Cardiac muscle cell (in vitro differentiated cells and primary cell): ENCODE data around the gene PRMT2. TPM values are rescaled to one million over a fixed set of nuclear protein-coding genes. Genes with fewer than 3 reads are reported as not detected.

ENCODE experiments used
- DNase-seq, 2 donors: peaks; one replicate each; pipeline versions ENCODE4 v3.0.0 to v3.0.0-alpha.2; 2010 to 2017; ENCODE audit warnings: low read depth in 1 of 2, low spot score in 1 of 2
- H3K27ac ChIP-seq: fragments of 200-600 bp; sonication (generic); 2 replicates; pipeline ENCODE4 v1.5.1; 2016
- H3K27me3 ChIP-seq: fragments of 200-600 bp; sonication (generic); 2 replicates; pipeline ENCODE4 v1.6.0; 2016; ENCODE audit warnings: control low read depth
- H3K36me3 ChIP-seq: fragments of 200-600 bp; sonication (generic); 2 replicates; pipeline ENCODE4 v1.5.1; 2016; ENCODE audit warnings: control low read depth
- H3K4me1 ChIP-seq: fragments of 200-600 bp; sonication (generic); 2 replicates; pipeline ENCODE4 v1.8.1; 2017; ENCODE audit warnings: low read depth, mild to moderate bottlenecking, mixed run types
- H3K4me3 ChIP-seq: fragments of 200-600 bp; sonication (generic); 2 replicates; pipeline ENCODE4 v1.5.1; 2016; ENCODE audit warnings: mild to moderate bottlenecking
- H3K9me3 ChIP-seq: fragments of 200-600 bp; sonication (generic); 2 replicates; pipeline ENCODE4 v1.5.1; 2017; ENCODE audit warnings: low read depth, mild to moderate bottlenecking, control low read depth
- CTCF ChIP-seq: IDR thresholded peaks from 2 replicates; pipeline ENCODE4 v1.5.1; 2012; ENCODE audit warnings: low read depth, mild to moderate bottlenecking, low read length
- polyA plus RNA-seq: library from polyadenylated mRNA; unstranded; fragments of >200 nt; fragmentation: Nextera tagmentation; extraction: Ambion mirVana; gene quantifications from 2 replicates; pipeline ENCODE4 v1.2.1, GENCODE V29; 2016
- total RNA-seq: library from RNA; depleted of rRNA; stranded (reverse); fragments of >200 nt; gene quantifications from 2 replicates; pipeline ENCODE4 v1.2.3, GENCODE V29; 2016

The PRMT2 gene
- total and polyA plus RNA-seq, 2 experiments from 2014 or later: 90.5 to 140 TPM

DNA sequence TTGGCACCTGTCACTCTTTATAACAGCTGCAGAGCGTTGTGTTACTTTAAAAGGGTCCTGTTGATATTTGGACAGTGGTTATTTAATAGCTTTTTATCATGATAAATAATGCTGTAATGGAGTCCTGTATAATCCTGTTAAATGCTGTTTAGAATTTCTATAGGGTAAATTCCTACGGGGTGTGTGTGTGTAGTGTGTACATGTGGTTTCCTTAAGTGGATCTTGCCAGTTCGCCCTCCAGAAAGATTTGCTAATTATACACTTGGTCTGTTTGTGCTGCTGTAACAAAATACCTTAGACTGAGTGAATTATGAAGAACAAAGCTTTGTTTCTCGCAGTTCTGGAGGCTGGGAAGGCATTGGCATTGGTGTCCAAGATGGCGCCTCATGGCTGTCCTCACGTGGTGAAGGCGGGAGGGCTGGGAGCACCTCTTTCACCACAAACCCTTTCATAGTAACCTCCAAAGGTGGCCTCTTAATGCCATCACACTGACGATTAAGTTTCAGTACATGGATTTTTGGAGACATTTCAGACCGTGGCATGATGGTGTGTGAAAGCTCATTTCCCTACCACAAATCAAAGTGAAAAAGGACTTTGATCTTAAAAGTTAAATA lies 11.2 kb downstream of the PRMT2 start:
- TF ChIP-seq CTCF: no peak
- peaks cover 52% of the 10 kb centered on the region for H3K36me3 ChIP-seq

DNA sequence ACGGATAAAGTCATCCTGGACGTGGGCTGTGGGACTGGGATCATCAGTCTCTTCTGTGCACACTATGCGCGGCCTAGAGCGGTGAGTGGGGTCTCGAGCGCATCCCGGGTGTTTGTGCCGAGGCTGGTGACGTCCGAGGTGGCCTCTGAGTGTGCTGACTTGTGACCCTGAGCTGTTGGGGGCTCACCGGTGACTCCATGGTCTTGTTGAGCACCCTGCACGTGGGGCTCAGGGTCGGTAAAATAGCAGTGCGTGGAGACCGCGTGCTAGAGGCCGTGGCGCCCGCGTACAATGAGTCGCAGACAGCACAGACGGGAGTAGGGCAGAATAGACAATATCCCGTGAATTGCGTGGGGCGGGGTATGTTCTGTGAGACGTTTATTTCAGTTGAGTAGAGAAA lies 13.1 kb downstream of the PRMT2 start:
- Histone ChIP-seq H3K27ac (no peak overlapping the region), H3K27me3 (no peaks in the 10 kb centered on the region), H3K4me1 (no peaks in the 10 kb centered on the region), H3K9me3 (no peaks in the 10 kb centered on the region), H3K36me3 (peaks cover 63% of the 10 kb centered on the region), H3K4me3 (no peak overlapping the region)
- no peak for TF ChIP-seq CTCF
- DNase-seq: no peak

More for the DNA sequence above, 11.2 kb downstream of the PRMT2 start:
- no peak for DNase-seq
- Histone ChIP-seq H3K27me3 (no peaks in the 10 kb centered on the region), H3K27ac (no peak overlapping the region), H3K4me1 (no peaks in the 10 kb centered on the region), H3K4me3 (no peak overlapping the region), H3K9me3 (no peaks in the 10 kb centered on the region)

DNA sequence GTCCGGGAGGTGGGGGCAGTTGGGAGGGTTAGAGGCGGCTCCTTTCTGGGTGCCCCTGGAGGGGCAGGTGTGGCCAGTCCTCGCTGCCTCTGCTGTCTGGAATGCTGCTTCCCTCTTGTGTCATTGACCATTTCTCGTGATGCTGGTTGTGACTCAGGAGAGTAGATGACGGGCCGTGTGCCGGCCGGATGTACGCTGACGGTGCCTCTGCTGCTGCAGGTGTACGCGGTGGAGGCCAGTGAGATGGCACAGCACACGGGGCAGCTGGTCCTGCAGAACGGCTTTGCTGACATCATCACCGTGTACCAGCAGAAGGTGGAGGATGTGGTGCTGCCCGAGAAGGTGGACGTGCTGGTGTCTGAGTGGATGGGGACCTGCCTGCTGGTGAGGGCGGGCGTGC lies 13.9 kb downstream of the PRMT2 start:
- Histone ChIP-seq H3K9me3 (no peaks in the 10 kb centered on the region), H3K36me3 (peaks cover 62% of the 10 kb centered on the region), H3K27me3 (no peaks in the 10 kb centered on the region), H3K4me3 (no peak overlapping the region), H3K27ac (no peak overlapping the region), H3K4me1 (no peaks in the 10 kb centered on the region)
- DNase-seq: no peak
- TF ChIP-seq CTCF: no peak

GRCh38 chr21:46650476-46651098 lies 15.1 kb downstream of the PRMT2 start:
- no peaks in the 10 kb centered on the region for H3K9me3 ChIP-seq
- no peak overlapping the region for H3K4me3 ChIP-seq
- no peak for DNase-seq
- no peak for TF ChIP-seq CTCF
- H3K27ac ChIP-seq: no peak overlapping the region
- peaks cover 62% of the 10 kb centered on the region for H3K36me3 ChIP-seq
- H3K27me3 ChIP-seq: no peaks in the 10 kb centered on the region
- H3K4me1 ChIP-seq: no peaks in the 10 kb centered on the region

GRCh38 chr21:46651121-46651520 lies 15.6 kb downstream of the PRMT2 start:
- H3K36me3 ChIP-seq: peaks cover 57% of the 10 kb centered on the region
- H3K4me1 ChIP-seq: no peaks in the 10 kb centered on the region
- no peaks in the 10 kb centered on the region for H3K9me3 ChIP-seq
- no peak for DNase-seq
- H3K27ac ChIP-seq: no peak overlapping the region
- H3K4me3 ChIP-seq: no peak overlapping the region
- TF ChIP-seq CTCF: no peak
- H3K27me3 ChIP-seq: no peaks in the 10 kb centered on the region
